NB4 (cell line): ENCODE results near the gene PSMC3.

Experiments
- CTCF ChIP-seq: IDR thresholded peaks from one replicate; pipeline ENCODE4 v1.5.1; 2012; ENCODE audit warnings: low read depth, low read length
- MAX ChIP-seq: IDR thresholded peaks from 2 replicates; pipeline ENCODE4 v1.6.1; 2011; ENCODE audit warnings: low read depth, low read length
- POLR2A ChIP-seq: IDR thresholded peaks from 2 replicates; pipeline ENCODE4 v1.6.1; 2011; ENCODE audit warnings: mild to moderate bottlenecking; ENCODE audit not compliant: insufficient read length; ENCODE audit errors: extremely low read depth

GRCh38 chr11:47443028-47443700 is 16.9 kb upstream of the PSMC3 start:
- no peak for TF ChIP-seq CTCF
- TF ChIP-seq POLR2A: no peak
- no peak for TF ChIP-seq MAX
